H9 (cell line): ENCODE results near the gene PDE3B. TPM values are rescaled to one million over a fixed set of nuclear protein-coding genes. Genes with fewer than 3 reads are reported as not detected.

Experiments
- DNase-seq: peaks from one replicate; pipeline ENCODE4 v3.0.0-alpha.2; 2017
- H2AFZ ChIP-seq: one replicate; pipeline ENCODE4 v1.6.1; 2013; ENCODE audit warnings: mild to moderate bottlenecking, low read length, control low read depth, moderate library complexity
- H2AK5ac ChIP-seq: 2 replicates; pipeline ENCODE4 v1.6.1; 2013; ENCODE audit warnings: low read length, control low read depth, mixed read lengths; ENCODE audit not compliant: insufficient read length
- H2BK120ac ChIP-seq: one replicate; pipeline ENCODE4 v1.6.1; 2013; ENCODE audit warnings: low read depth, mild to moderate bottlenecking, low read length, control low read depth, inconsistent platforms; ENCODE audit not compliant: poor library complexity, severe bottlenecking
- H2BK12ac ChIP-seq: 2 replicates; pipeline ENCODE4 v1.6.1; 2013; ENCODE audit warnings: low read length, control low read depth, mixed read lengths, low read depth; ENCODE audit not compliant: insufficient read length
- H2BK15ac ChIP-seq: 2 replicates; pipeline ENCODE4 v1.6.1; 2013; ENCODE audit warnings: low read depth, low read length, control low read depth
- H2BK20ac ChIP-seq: one replicate; pipeline ENCODE4 v1.6.1; 2013; ENCODE audit warnings: low read depth, mild to moderate bottlenecking, low read length, control low read depth, inconsistent platforms; ENCODE audit not compliant: poor library complexity, severe bottlenecking
- H2BK5ac ChIP-seq: 2 replicates; pipeline ENCODE4 v1.6.1; 2013; ENCODE audit warnings: low read length, control low read depth, mixed read lengths; ENCODE audit not compliant: insufficient read length
- H3K14ac ChIP-seq: 2 replicates; pipeline ENCODE4 v1.6.1; 2013; ENCODE audit warnings: low read length, control low read depth; ENCODE audit not compliant: insufficient read depth
- H3K18ac ChIP-seq: 2 replicates; pipeline ENCODE4 v1.6.1; 2013; ENCODE audit warnings: low read depth, mild to moderate bottlenecking, mixed read lengths, low read length, control low read depth; ENCODE audit not compliant: insufficient read length
- H3K23ac ChIP-seq: 2 replicates; pipeline ENCODE4 v1.6.1; 2013; ENCODE audit warnings: low read length, control low read depth, mixed read lengths, low read depth; ENCODE audit not compliant: insufficient read length
- H3K23me2 ChIP-seq: 2 replicates; pipeline ENCODE4 v1.6.1; 2013; ENCODE audit warnings: low read depth, mild to moderate bottlenecking, mixed read lengths, low read length, control low read depth; ENCODE audit not compliant: insufficient read length, poor library complexity, severe bottlenecking
- H3K27ac ChIP-seq: 2 replicates; pipeline ENCODE4 v1.5.1; 2013; ENCODE audit warnings: low read length, control low read depth, mixed read lengths, low read depth; ENCODE audit not compliant: insufficient read length
- H3K27me3 ChIP-seq: 2 replicates; pipeline ENCODE4 v1.6.1; 2013; ENCODE audit warnings: low read length, control low read depth, inconsistent platforms; ENCODE audit not compliant: insufficient read depth
- H3K4ac ChIP-seq: 2 replicates; pipeline ENCODE4 v1.6.1; 2013; ENCODE audit warnings: low read depth, mild to moderate bottlenecking, control low read depth, inconsistent platforms, low read length, moderate library complexity
- H3K4me1 ChIP-seq: 2 replicates; pipeline ENCODE4 v1.6.1; 2013; ENCODE audit warnings: low read length, control low read depth, inconsistent platforms; ENCODE audit not compliant: insufficient read depth
- H3K4me2 ChIP-seq: 2 replicates; pipeline ENCODE4 v1.6.1; 2013; ENCODE audit warnings: low read length, control low read depth, mixed read lengths; ENCODE audit not compliant: insufficient read length, insufficient read depth
- H3K56ac ChIP-seq: 2 replicates; pipeline ENCODE4 v1.6.1; 2013; ENCODE audit warnings: low read depth, mild to moderate bottlenecking, mixed read lengths, low read length, control low read depth; ENCODE audit not compliant: insufficient read length
- H3K79me1 ChIP-seq: 2 replicates; pipeline ENCODE4 v1.6.1; 2013; ENCODE audit warnings: low read depth, mild to moderate bottlenecking, moderate library complexity, low read length, control low read depth, inconsistent platforms; ENCODE audit not compliant: insufficient read depth, poor library complexity, severe bottlenecking
- H3K79me2 ChIP-seq: 2 replicates; pipeline ENCODE4 v1.6.1; 2013; ENCODE audit warnings: low read length, control low read depth, inconsistent platforms; ENCODE audit not compliant: insufficient read depth
- H3K9ac ChIP-seq: 2 replicates; pipeline ENCODE4 v1.6.1; 2013; ENCODE audit warnings: low read length, control low read depth, mixed read lengths; ENCODE audit not compliant: insufficient read length; ENCODE audit errors: extremely low read depth
- H3K9me3 ChIP-seq: one replicate; pipeline ENCODE4 v1.6.1; 2013; ENCODE audit warnings: low read depth, low read length, inconsistent platforms; ENCODE audit not compliant: control insufficient read depth
- H3T11ph ChIP-seq: one replicate; pipeline ENCODE4 v1.6.1; 2013; ENCODE audit warnings: mild to moderate bottlenecking, low read length, control low read depth, inconsistent platforms
- H4K20me1 ChIP-seq: one replicate; pipeline ENCODE4 v1.6.1; 2013; ENCODE audit not compliant: control insufficient read depth, insufficient read length, insufficient read depth
- H4K5ac ChIP-seq: 2 replicates; pipeline ENCODE4 v1.6.1; 2013; ENCODE audit warnings: low read depth, mild to moderate bottlenecking, mixed read lengths, low read length, control low read depth; ENCODE audit not compliant: insufficient read length
- H4K8ac ChIP-seq: replicated peaks from 2 replicates; pipeline ENCODE4 v1.6.1; 2013; ENCODE audit warnings: low read length, control low read depth, mixed read lengths, low read depth; ENCODE audit not compliant: insufficient read length
- H4K91ac ChIP-seq: 2 replicates; pipeline ENCODE4 v1.6.1; 2013; ENCODE audit warnings: low read depth, mild to moderate bottlenecking, moderate library complexity, mixed read lengths, low read length, control low read depth; ENCODE audit not compliant: insufficient read length
- H3K27ac Mint-ChIP-seq, 3 experiments: 2 replicates in 2 of 3; 3 replicates in 1 of 3; pipeline ENCODE4 v1.8.0; 2020 to 2021; ENCODE audit warnings: mixed read lengths in 3 of 3, mild to moderate bottlenecking in 1 of 3, moderate library complexity in 1 of 3
- H3K27me3 Mint-ChIP-seq: 2 replicates; pipeline ENCODE4 v1.8.0; 2021; ENCODE audit warnings: low read depth, mild to moderate bottlenecking, moderate library complexity, mixed read lengths
- H3K36me3 Mint-ChIP-seq, 3 experiments: 2 replicates in 2 of 3; 3 replicates in 1 of 3; pipeline ENCODE4 v1.8.0; 2020 to 2021; ENCODE audit warnings: low read depth in 3 of 3, mixed read lengths in 3 of 3; ENCODE audit not compliant: insufficient read depth in 1 of 3
- H3K4me1 Mint-ChIP-seq, 2 experiments: 2 replicates each; pipeline ENCODE4 v1.8.0; 2020; ENCODE audit warnings: mixed read lengths in 2 of 2
- H3K4me3 Mint-ChIP-seq, 2 experiments: 2 replicates in 1 of 2; 3 replicates in 1 of 2; pipeline ENCODE4 v1.8.0; 2020 to 2021; ENCODE audit warnings: mild to moderate bottlenecking in 2 of 2, mixed read lengths in 2 of 2, moderate library complexity in 1 of 2
- H3K9me3 Mint-ChIP-seq, 2 experiments: 2 replicates in 1 of 2; 3 replicates in 1 of 2; pipeline ENCODE4 v1.8.0; 2020; ENCODE audit warnings: mild to moderate bottlenecking in 2 of 2, mixed read lengths in 2 of 2, moderate library complexity in 1 of 2
- CTCF ChIP-seq: fragments of 200-600 bp; sonication (generic); conservative IDR thresholded peaks from 3 replicates; pipeline ENCODE4 v1.8.0; 2021; ENCODE audit warnings: antibody characterized with exemption, mild to moderate bottlenecking
- WGBS: extraction: QIAGEN DNeasy Blood & Tissue Kit; methylation state at CpG from one replicate; pipeline ENCODE4 v1.1.7; 2013; ENCODE audit warnings: missing lambda C conversion rate, low lambda C conversion rate, mixed read lengths; ENCODE audit not compliant: insufficient read length; ENCODE audit errors: extremely low coverage; 5-methylcytosine and 5-hydroxymethylcytosine counted together
- total RNA-seq: library from RNA; stranded (reverse); gene quantifications from 2 replicates; pipeline ENCODE4 v1.2.1, GENCODE V29; 2021

PDE3B gene
- total RNA-seq, 1 experiment from 2014 or later = 6.6 TPM

GRCh38 chr11:14619603-14620531, 23.7 kb upstream of the PDE3B start:
- no peak overlapping the region for H2AK5ac ChIP-seq
- H3K14ac ChIP-seq = no peak overlapping the region
- H3K79me2 ChIP-seq = no peaks in the 10 kb centered on the region
- no peaks in the 10 kb centered on the region for H3K9me3 ChIP-seq
- H3K9me3 Mint-ChIP-seq = no peaks in the 10 kb centered on the region
- TF ChIP-seq CTCF = no peak
- no peak overlapping the region for H2BK15ac ChIP-seq
- H3K18ac ChIP-seq = no peak overlapping the region
- peaks cover 3 to 5% of the 10 kb centered on the region in 2 experiments; a peak in 1 of 4 replicates for H3K4me1 Mint-ChIP-seq
- H3K9ac ChIP-seq = no peak overlapping the region
- no peak overlapping the region for H2BK120ac ChIP-seq
- WGBS = no CpG with 5 or more reads among the region's 4 CpGs
- no peaks in the 10 kb centered on the region for H4K20me1 ChIP-seq
- H3T11ph ChIP-seq = no peak overlapping the region
- H3K27ac Mint-ChIP-seq = no peak overlapping the region
- no peak overlapping the region for H2BK12ac ChIP-seq
- H2AFZ ChIP-seq = no peak overlapping the region
- H3K27ac ChIP-seq = no peak overlapping the region
- no peak overlapping the region for H3K56ac ChIP-seq
- H2BK20ac ChIP-seq = no peak overlapping the region
- no peaks in the 10 kb centered on the region for H3K23me2 ChIP-seq
- H3K23ac ChIP-seq = no peak overlapping the region
- H2BK5ac ChIP-seq = no peak overlapping the region
- no peak overlapping the region for H4K8ac ChIP-seq
- H4K5ac ChIP-seq = no peak overlapping the region
- H3K27me3 ChIP-seq = no peaks in the 10 kb centered on the region
- no peak overlapping the region for H4K91ac ChIP-seq
- H3K4me1 ChIP-seq = no peaks in the 10 kb centered on the region
- H3K27me3 Mint-ChIP-seq = no peaks in the 10 kb centered on the region
- no peaks in the 10 kb centered on the region for H3K36me3 Mint-ChIP-seq
- no peak overlapping the region for H3K4ac ChIP-seq
- no peaks in the 10 kb centered on the region for H3K79me1 ChIP-seq
- no peak overlapping the region for H3K4me2 ChIP-seq
- H3K4me3 Mint-ChIP-seq = no peak overlapping the region
- no peak for DNase-seq
